Neural cell (in vitro differentiated cells): ENCODE results near the gene RPS3. TPM values are rescaled to one million over a fixed set of nuclear protein-coding genes. Genes with fewer than 3 reads are reported as not detected.

ENCODE experiments used
- H2AFZ ChIP-seq: fragments of 200-600, 300-800 bp; sonication (generic), shearing (Covaris generic); 2 replicates; pipeline ENCODE4 v1.6.0; 2014; ENCODE audit warnings: low read depth, mild to moderate bottlenecking, antibody characterized with exemption, low read length, moderate library complexity
- H3F3A ChIP-seq: fragments of 200-600 bp; shearing (Covaris generic); 2 replicates; pipeline ENCODE4 v1.6.1; 2016; ENCODE audit warnings: mild to moderate bottlenecking, moderate library complexity, mixed read lengths, antibody characterized with exemption, low read length; ENCODE audit not compliant: insufficient read depth, poor library complexity, severe bottlenecking
- H3K27ac ChIP-seq: fragments of 200-600, 300-800 bp; sonication (generic), shearing (Covaris generic); 2 replicates; pipeline ENCODE4 v1.5.1; 2014; ENCODE audit warnings: mild to moderate bottlenecking, low read length, moderate library complexity
- H3K27me3 ChIP-seq: fragments of 300-800, 200-600 bp; sonication (generic), shearing (Covaris generic); 2 replicates; pipeline ENCODE4 v1.6.0; 2014; ENCODE audit warnings: mild to moderate bottlenecking, low read depth, low read length, moderate library complexity; ENCODE audit not compliant: insufficient read depth
- H3K36me3 ChIP-seq: fragments of 300-800, 200-600 bp; sonication (generic), shearing (Covaris generic); 2 replicates; pipeline ENCODE4 v1.5.1; 2014; ENCODE audit warnings: mild to moderate bottlenecking, antibody characterized with exemption, low read length, moderate library complexity; ENCODE audit not compliant: insufficient read depth
- H3K4me2 ChIP-seq: fragments of 300-800, 200-600 bp; sonication (generic), shearing (Covaris generic); 2 replicates; pipeline ENCODE4 v1.6.0; 2014; ENCODE audit warnings: mild to moderate bottlenecking, low read length
- H3K4me3 ChIP-seq: fragments of 300-800, 200-600 bp; sonication (generic), shearing (Covaris generic); 2 replicates; pipeline ENCODE4 v1.5.1; 2014; ENCODE audit warnings: mild to moderate bottlenecking, low read length, moderate library complexity
- H3K79me2 ChIP-seq: fragments of 200-600 bp; shearing (Covaris generic); replicated peaks from 2 replicates; pipeline ENCODE4 v1.6.0; 2014; ENCODE audit warnings: mild to moderate bottlenecking, low read length, moderate library complexity; ENCODE audit not compliant: insufficient read depth
- H3K9ac ChIP-seq: fragments of 300-800, 200-600 bp; sonication (generic), shearing (Covaris generic); 2 replicates; pipeline ENCODE4 v1.6.1; 2016; ENCODE audit warnings: mild to moderate bottlenecking, low read length, mixed read lengths
- H3K9me2 ChIP-seq: fragments of 200-600 bp; shearing (Covaris generic); 2 replicates; pipeline ENCODE4 v1.6.1; 2016; ENCODE audit warnings: mild to moderate bottlenecking, low read length, mixed read lengths; ENCODE audit not compliant: insufficient read depth
- H3K9me3 ChIP-seq: fragments of 200-600, 300-800 bp; sonication (generic), shearing (Covaris generic); 2 replicates; pipeline ENCODE4 v1.6.1; 2016; ENCODE audit warnings: mild to moderate bottlenecking, mixed run types, low read length, moderate library complexity, mixed read lengths
- H4K20me1 ChIP-seq: fragments of 200-600 bp; shearing (Covaris generic); 2 replicates; pipeline ENCODE4 v1.6.1; 2016; ENCODE audit warnings: mild to moderate bottlenecking, mixed run types; ENCODE audit not compliant: insufficient read depth
- EP300 ChIP-seq: fragments of 450-650 bp; conservative IDR thresholded peaks from 2 replicates; pipeline ENCODE4 v1.6.1; 2014; ENCODE audit warnings: antibody characterized with exemption, mild to moderate bottlenecking, moderate library complexity; ENCODE audit not compliant: poor library complexity, severe bottlenecking
- MXI1 ChIP-seq: fragments of 450-650 bp; conservative IDR thresholded peaks from 2 replicates; pipeline ENCODE4 v1.6.1; 2014; ENCODE audit warnings: antibody characterized with exemption, mild to moderate bottlenecking; ENCODE audit not compliant: poor library complexity, severe bottlenecking
- POLR2AphosphoS5 ChIP-seq: IDR thresholded peaks from 2 replicates; pipeline ENCODE4 v1.6.1; 2012
- RAD21 ChIP-seq: fragments of 450-650 bp; conservative IDR thresholded peaks from 2 replicates; pipeline ENCODE4 v1.6.1; 2014; ENCODE audit warnings: antibody characterized with exemption, mild to moderate bottlenecking, moderate library complexity
- SMC3 ChIP-seq: fragments of 450-650 bp; conservative IDR thresholded peaks from 2 replicates; pipeline ENCODE4 v1.6.1; 2014; ENCODE audit warnings: antibody characterized with exemption, mild to moderate bottlenecking, moderate library complexity; ENCODE audit not compliant: poor library complexity
- TAF1 ChIP-seq: IDR thresholded peaks from 2 replicates; pipeline ENCODE4 v1.6.1; 2012; ENCODE audit warnings: low read depth
- polyA plus RNA-seq: library from polyadenylated mRNA; depleted of rRNA; stranded (reverse); fragments of >200 nt; gene quantifications from 2 replicates; pipeline ENCODE4 v1.2.3, GENCODE V29; 2014
- TF ChIP-seq, protein P1 (sequence below): fragments of 450-650 bp; IDR thresholded peaks from 2 replicates; pipeline ENCODE4 v1.5.1; 2014; ENCODE audit warnings: antibody characterized with exemption, mild to moderate bottlenecking, moderate library complexity; ENCODE audit not compliant: poor library complexity, severe bottlenecking
- TF ChIP-seq, protein P2 (sequence below): IDR thresholded peaks from 2 replicates; pipeline ENCODE4 v1.6.1; 2012; ENCODE audit warnings: borderline replicate concordance

Gene RPS3
- polyA plus RNA-seq, 1 donor from 2014 or later, result 1,440 TPM

DNA sequence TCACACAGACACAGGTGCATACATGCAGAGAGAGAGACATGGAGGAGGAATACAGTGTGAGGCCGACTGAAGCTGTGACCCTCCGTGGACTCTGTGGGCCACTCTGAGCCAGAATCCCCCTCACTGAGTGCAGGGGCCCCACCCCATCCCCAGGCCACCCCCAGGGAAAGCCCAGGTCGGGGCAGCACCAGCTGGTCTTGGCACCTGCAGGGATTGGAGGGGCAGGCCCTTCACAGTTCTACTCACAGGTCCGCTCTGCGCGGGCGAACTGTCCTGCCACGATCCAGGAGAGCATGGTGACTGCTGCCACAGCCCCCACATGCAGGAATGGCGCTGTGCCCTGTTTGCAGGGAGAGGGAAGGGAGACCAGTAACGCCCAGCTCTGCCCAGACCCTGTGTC is 50.0 kb downstream of the RPS3 start:
- H3K79me2 ChIP-seq, result no peaks in the 10 kb centered on the region
- TF ChIP-seq POLR2AphosphoS5 (no peak), EP300 (no peak), SMC3 (no peak), MXI1 (no peak), TAF1 (no peak), RAD21 (no peak)

DNA sequence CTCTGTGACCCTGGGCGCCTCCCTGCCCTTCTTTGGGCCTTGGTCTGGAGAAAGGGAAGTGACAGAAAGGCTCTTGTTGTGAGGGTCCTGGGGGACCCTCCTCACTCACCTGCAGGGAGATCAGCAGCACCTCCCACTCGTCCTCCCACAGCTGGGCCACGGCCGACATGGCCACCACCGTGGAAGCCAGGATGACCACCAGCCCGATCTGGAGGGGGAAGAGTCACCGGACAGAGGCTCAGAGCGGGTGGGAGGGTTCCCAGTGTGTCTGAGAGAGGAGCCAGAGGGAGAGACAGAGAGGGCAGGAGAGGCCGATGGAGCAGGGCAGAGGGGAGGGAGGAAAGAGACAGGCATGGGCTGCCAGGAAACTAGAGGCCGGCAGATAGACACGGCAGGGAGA is 50.5 kb downstream of the RPS3 start:
- Histone ChIP-seq H3K9me3 (no peaks in the 10 kb centered on the region), H2AFZ (no peak overlapping the region), H3K4me3 (no peak overlapping the region), H3K27ac (no peak overlapping the region), H3K36me3 (no peaks in the 10 kb centered on the region), H3K9ac (no peak overlapping the region), H3F3A (no peaks in the 10 kb centered on the region), H3K79me2 (no peaks in the 10 kb centered on the region), H3K27me3 (no peaks in the 10 kb centered on the region), H3K9me2 (no peaks in the 10 kb centered on the region), H4K20me1 (no peaks in the 10 kb centered on the region), H3K4me2 (no peak overlapping the region)
- TF ChIP-seq POLR2AphosphoS5 (no peak), EP300 (no peak), TAF1 (no peak)
- TF ChIP-seq, protein P1, sequence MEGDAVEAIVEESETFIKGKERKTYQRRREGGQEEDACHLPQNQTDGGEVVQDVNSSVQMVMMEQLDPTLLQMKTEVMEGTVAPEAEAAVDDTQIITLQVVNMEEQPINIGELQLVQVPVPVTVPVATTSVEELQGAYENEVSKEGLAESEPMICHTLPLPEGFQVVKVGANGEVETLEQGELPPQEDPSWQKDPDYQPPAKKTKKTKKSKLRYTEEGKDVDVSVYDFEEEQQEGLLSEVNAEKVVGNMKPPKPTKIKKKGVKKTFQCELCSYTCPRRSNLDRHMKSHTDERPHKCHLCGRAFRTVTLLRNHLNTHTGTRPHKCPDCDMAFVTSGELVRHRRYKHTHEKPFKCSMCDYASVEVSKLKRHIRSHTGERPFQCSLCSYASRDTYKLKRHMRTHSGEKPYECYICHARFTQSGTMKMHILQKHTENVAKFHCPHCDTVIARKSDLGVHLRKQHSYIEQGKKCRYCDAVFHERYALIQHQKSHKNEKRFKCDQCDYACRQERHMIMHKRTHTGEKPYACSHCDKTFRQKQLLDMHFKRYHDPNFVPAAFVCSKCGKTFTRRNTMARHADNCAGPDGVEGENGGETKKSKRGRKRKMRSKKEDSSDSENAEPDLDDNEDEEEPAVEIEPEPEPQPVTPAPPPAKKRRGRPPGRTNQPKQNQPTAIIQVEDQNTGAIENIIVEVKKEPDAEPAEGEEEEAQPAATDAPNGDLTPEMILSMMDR, result no peak
- TF ChIP-seq, protein P2, sequence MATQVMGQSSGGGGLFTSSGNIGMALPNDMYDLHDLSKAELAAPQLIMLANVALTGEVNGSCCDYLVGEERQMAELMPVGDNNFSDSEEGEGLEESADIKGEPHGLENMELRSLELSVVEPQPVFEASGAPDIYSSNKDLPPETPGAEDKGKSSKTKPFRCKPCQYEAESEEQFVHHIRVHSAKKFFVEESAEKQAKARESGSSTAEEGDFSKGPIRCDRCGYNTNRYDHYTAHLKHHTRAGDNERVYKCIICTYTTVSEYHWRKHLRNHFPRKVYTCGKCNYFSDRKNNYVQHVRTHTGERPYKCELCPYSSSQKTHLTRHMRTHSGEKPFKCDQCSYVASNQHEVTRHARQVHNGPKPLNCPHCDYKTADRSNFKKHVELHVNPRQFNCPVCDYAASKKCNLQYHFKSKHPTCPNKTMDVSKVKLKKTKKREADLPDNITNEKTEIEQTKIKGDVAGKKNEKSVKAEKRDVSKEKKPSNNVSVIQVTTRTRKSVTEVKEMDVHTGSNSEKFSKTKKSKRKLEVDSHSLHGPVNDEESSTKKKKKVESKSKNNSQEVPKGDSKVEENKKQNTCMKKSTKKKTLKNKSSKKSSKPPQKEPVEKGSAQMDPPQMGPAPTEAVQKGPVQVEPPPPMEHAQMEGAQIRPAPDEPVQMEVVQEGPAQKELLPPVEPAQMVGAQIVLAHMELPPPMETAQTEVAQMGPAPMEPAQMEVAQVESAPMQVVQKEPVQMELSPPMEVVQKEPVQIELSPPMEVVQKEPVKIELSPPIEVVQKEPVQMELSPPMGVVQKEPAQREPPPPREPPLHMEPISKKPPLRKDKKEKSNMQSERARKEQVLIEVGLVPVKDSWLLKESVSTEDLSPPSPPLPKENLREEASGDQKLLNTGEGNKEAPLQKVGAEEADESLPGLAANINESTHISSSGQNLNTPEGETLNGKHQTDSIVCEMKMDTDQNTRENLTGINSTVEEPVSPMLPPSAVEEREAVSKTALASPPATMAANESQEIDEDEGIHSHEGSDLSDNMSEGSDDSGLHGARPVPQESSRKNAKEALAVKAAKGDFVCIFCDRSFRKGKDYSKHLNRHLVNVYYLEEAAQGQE, result no peak

More for the DNA sequence above, 50.0 kb downstream of the RPS3 start:
- H4K20me1 ChIP-seq, result no peaks in the 10 kb centered on the region
- no peaks in the 10 kb centered on the region for H3F3A ChIP-seq
- no peaks in the 10 kb centered on the region for H3K9me3 ChIP-seq
- H3K36me3 ChIP-seq, result no peaks in the 10 kb centered on the region
- no peak overlapping the region for H3K4me3 ChIP-seq
- no peak overlapping the region for H2AFZ ChIP-seq
- H3K27me3 ChIP-seq, result no peaks in the 10 kb centered on the region
- H3K4me2 ChIP-seq, result no peak overlapping the region
- H3K27ac ChIP-seq, result no peak overlapping the region
- H3K9me2 ChIP-seq, result no peaks in the 10 kb centered on the region
- no peak overlapping the region for H3K9ac ChIP-seq

DNA sequence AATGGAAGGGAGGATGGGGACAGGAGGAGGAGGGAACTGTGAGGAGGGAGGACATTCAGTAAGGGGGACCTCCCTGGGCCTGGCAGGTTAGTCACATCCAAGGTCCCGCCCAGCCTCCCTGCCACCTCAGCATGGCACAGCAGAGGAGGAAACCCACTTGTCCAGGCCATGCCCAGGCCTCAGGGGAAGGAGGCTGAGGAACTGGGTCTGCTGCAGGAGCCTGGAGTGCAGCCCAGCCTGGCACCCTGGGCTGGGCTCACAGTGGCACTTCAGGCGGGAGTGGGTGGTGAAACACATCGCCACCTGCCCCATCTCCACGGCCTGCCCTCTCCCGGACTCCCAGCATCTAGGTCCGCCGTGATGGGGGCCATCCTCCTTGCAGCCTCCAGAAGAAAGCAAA is 50.9 kb downstream of the RPS3 start:
- H3K27me3 ChIP-seq, result no peaks in the 10 kb centered on the region
- H3F3A ChIP-seq, result no peaks in the 10 kb centered on the region
- no peaks in the 10 kb centered on the region for H3K9me2 ChIP-seq
- H3K27ac ChIP-seq, result no peak overlapping the region
- H3K9ac ChIP-seq, result no peak overlapping the region
- H3K4me2 ChIP-seq, result no peak overlapping the region
- no peak overlapping the region for H2AFZ ChIP-seq
- no peaks in the 10 kb centered on the region for H3K9me3 ChIP-seq
- TF ChIP-seq POLR2AphosphoS5 (no peak), EP300 (no peak), MXI1 (no peak), TAF1 (no peak), SMC3 (no peak)
- TF ChIP-seq, protein P2, result no peak
- TF ChIP-seq, protein P1, result no peak
- no peak overlapping the region for H3K4me3 ChIP-seq
- H3K36me3 ChIP-seq, result no peaks in the 10 kb centered on the region
- H4K20me1 ChIP-seq, result no peaks in the 10 kb centered on the region
- H3K79me2 ChIP-seq, result no peaks in the 10 kb centered on the region
